ENCODE measurements around the gene GYS2.

- TF ChIP-seq POLR2AphosphoS5 (IDR thresholded peaks at IDR 0.05) (no peak), CTCF (IDR thresholded peaks at IDR 0.05) (no peak)
These were observed 101.8 kb downstream of the GYS2 start for GRCh38 chr12:21502872-21503271.
